Esophagus muscularis mucosa (tissue), 4 donors: ENCODE results near the gene VPS35.

ENCODE experiments used
- EP300 ChIP-seq: sonication (generic); formaldehyde crosslinking; IDR thresholded peaks from one replicate; pipeline ENCODE4 v1.6.1; 2017; ENCODE audit warnings: antibody characterized with exemption
- POLR2A ChIP-seq: fragments of 450-650 bp; IDR thresholded peaks from one replicate; pipeline ENCODE4 v1.6.1; 2017; ENCODE audit warnings: antibody characterized with exemption, moderate library complexity, mild to moderate bottlenecking, low read depth
- POLR2AphosphoS5 ChIP-seq, 2 donors: sonication (generic); formaldehyde crosslinking; IDR thresholded peaks; one replicate each; pipeline ENCODE4 v1.6.1; 2017; ENCODE audit warnings: antibody characterized with exemption in 2 of 2
- TF ChIP-seq, protein P1 (sequence below), 3 experiments: fragments of 200-600 bp in 2 of 3; fragments of 450-650 bp in 1 of 3; sonication (generic) in 2 of 3; IDR thresholded peaks; one replicate each; pipeline ENCODE4 v1.5.1; 2017 to 2019; ENCODE audit warnings: antibody characterized with exemption in 3 of 3, mild to moderate bottlenecking in 2 of 3, moderate library complexity in 1 of 3

DNA sequence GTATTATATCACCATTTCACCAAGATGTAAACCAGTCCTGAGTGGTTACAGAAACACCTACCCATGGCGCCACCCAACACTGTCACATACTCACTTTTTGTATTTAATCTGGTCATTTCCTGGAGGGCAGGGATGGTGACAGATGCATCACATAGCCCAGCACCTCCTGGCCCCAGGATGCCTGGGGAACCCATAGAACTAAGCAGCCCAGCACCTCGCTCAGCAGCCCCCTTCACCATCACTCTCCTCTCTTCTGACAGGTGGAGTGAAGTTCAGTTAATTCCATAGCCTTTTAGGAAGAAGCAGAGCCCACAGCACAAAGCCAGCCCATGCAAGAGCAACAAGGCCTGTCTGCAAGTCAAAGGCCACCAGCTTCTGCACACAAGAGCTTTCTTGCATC is 31.6 kb upstream of the VPS35 start:
- TF ChIP-seq, protein P1, sequence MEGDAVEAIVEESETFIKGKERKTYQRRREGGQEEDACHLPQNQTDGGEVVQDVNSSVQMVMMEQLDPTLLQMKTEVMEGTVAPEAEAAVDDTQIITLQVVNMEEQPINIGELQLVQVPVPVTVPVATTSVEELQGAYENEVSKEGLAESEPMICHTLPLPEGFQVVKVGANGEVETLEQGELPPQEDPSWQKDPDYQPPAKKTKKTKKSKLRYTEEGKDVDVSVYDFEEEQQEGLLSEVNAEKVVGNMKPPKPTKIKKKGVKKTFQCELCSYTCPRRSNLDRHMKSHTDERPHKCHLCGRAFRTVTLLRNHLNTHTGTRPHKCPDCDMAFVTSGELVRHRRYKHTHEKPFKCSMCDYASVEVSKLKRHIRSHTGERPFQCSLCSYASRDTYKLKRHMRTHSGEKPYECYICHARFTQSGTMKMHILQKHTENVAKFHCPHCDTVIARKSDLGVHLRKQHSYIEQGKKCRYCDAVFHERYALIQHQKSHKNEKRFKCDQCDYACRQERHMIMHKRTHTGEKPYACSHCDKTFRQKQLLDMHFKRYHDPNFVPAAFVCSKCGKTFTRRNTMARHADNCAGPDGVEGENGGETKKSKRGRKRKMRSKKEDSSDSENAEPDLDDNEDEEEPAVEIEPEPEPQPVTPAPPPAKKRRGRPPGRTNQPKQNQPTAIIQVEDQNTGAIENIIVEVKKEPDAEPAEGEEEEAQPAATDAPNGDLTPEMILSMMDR (IDR thresholded peaks at IDR 0.05), result no peak
- no peak for TF ChIP-seq POLR2A
- TF ChIP-seq POLR2AphosphoS5 (IDR thresholded peaks at IDR 0.05), result no peak
- TF ChIP-seq EP300, result no peak
